Measurements from ENCODE around the gene GMPS. TPM values are rescaled to one million over a fixed set of nuclear protein-coding genes. Genes with fewer than 3 reads are reported as not detected.
"Not testable (repeated sequence)": the region's sequence is repeated elsewhere in the genome, so short reads cannot be mapped to it uniquely, and the experiment has no call there.

The GMPS gene
- total RNA-seq, 4 donors from 2014 or later: 3.0 to 45.2 (median 20.4) TPM

DNA sequence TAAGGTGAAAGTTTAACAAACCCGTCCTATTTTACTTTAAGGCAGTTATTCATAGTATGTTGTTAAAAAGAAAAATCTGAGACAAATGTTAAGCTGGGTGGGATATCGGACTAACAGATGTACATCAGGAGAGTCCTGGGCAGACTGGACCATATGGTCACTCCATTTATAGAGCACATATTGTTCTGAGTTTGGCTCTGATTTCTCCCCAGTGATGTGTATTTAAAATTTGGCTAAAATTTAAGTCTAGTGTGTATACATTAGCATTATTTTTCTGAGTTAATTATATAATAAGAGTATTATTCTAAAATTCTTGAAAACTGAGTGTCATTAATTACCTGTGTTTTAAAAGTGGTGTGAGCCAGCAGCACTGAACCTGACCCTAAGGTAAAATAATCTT lies 6.1 kb downstream of the GMPS start:
- no peak for TF ChIP-seq EP300 (IDR thresholded peaks at IDR 0.05; ENCODE audit: low read depth)
- TF ChIP-seq, protein P1, sequence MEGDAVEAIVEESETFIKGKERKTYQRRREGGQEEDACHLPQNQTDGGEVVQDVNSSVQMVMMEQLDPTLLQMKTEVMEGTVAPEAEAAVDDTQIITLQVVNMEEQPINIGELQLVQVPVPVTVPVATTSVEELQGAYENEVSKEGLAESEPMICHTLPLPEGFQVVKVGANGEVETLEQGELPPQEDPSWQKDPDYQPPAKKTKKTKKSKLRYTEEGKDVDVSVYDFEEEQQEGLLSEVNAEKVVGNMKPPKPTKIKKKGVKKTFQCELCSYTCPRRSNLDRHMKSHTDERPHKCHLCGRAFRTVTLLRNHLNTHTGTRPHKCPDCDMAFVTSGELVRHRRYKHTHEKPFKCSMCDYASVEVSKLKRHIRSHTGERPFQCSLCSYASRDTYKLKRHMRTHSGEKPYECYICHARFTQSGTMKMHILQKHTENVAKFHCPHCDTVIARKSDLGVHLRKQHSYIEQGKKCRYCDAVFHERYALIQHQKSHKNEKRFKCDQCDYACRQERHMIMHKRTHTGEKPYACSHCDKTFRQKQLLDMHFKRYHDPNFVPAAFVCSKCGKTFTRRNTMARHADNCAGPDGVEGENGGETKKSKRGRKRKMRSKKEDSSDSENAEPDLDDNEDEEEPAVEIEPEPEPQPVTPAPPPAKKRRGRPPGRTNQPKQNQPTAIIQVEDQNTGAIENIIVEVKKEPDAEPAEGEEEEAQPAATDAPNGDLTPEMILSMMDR (IDR thresholded peaks at IDR 0.05): no peak
- TF ChIP-seq POLR2AphosphoS5 (IDR thresholded peaks at IDR 0.05): no peak
- no peak for TF ChIP-seq POLR2A (IDR thresholded peaks at IDR 0.05)
- WGBS, 2 donors (ENCODE audit: low coverage in 1 of 2): 88 to 100% methylated on average over 2 of the region's 2 CpGs
- Histone ChIP-seq H3K9me3 (no peaks in the 10 kb centered on the region), H3K27ac (no peak overlapping the region), H3K4me1 (peaks cover 4 to 19% (median 14%) of the 10 kb centered on the region in 4 donors), H3K27me3 (no peaks in the 10 kb centered on the region), H3K4me3 (no peak overlapping the region), H3K36me3 (no peaks in the 10 kb centered on the region)
- DNase-seq: no peak
- in situ Hi-C loops (cut with MboI; ENCODE audit: low pct_ligation_motif_present in 1 of 4, low pct_unique_long_range_greater_than_20kb in 1 of 4, low sequenced_read_pairs in 3 of 4): no loop called here
- intact Hi-C loops (cut with DNase I; ENCODE audit: low total_unique reads): no loop called here

DNA sequence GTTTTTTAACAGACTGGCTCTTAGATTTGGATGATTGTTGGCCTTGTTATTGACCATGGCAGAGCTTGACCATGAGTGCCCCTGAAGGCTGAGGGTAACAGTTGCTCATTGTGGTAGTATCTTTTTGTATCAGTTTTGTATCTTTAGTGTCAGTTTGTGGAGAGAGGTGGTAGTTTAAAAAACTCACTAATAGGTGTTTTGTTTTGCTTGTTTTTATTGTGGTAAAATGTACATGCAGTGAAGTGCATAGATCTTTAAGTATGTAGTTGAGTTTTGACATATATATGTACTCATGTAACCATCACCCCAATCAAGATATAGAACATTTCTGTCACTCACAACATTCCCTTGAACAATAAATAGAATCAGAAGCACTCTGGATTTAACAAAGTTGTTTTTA lies 9.8 kb downstream of the GMPS start:
- Histone ChIP-seq H3K9me3 (no peaks in the 10 kb centered on the region), H3K27ac (no peak overlapping the region), H3K4me1 (peaks cover 0 to 10% (median 0%) of the 10 kb centered on the region in 4 donors), H3K27me3 (no peaks in the 10 kb centered on the region), H3K4me3 (no peak overlapping the region), H3K36me3 (no peaks in the 10 kb centered on the region)
- no peak for DNase-seq
- intact Hi-C loops (cut with DNase I; ENCODE audit: low total_unique reads) (no loop called here), in situ Hi-C loops (cut with MboI; ENCODE audit: low pct_ligation_motif_present in 1 of 4, low pct_unique_long_range_greater_than_20kb in 1 of 4, low sequenced_read_pairs in 3 of 4) (no loop called here)
- TF ChIP-seq POLR2AphosphoS5 (IDR thresholded peaks at IDR 0.05) (no peak), EP300 (IDR thresholded peaks at IDR 0.05; ENCODE audit: low read depth) (no peak), POLR2A (IDR thresholded peaks at IDR 0.05) (no peak)
- TF ChIP-seq, protein P1 (IDR thresholded peaks at IDR 0.05): no peak

DNA sequence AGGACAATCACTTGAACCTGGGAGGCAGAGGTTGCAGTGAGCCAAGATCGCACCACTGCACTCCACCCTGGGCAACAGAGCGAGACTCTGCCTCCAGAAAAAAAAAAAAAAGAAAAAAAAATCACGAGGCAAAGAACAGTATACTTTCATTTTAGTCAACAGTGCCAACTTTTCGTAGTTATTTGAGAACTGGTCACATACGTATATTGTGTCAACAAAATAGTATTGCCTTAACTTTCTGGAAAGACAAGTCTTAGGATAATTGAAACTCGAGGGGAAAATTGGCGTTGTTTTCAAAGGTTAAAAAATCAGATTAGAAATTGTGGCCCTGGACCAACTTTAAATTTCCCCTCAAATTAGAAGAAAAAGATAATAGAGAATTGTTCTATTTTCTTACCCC lies 13.8 kb downstream of the GMPS start:
- 54% methylated on average over 5 to 7 of the region's 7 CpGs for WGBS, 2 donors (ENCODE audit: low coverage in 1 of 2)
- H3K4me1 ChIP-seq: peaks cover 0 to 16% (median 0%) of the 10 kb centered on the region in 4 donors
- intact Hi-C loops (cut with DNase I; ENCODE audit: low total_unique reads) (no loop called here), in situ Hi-C loops (cut with MboI; ENCODE audit: low pct_ligation_motif_present in 1 of 4, low pct_unique_long_range_greater_than_20kb in 1 of 4, low sequenced_read_pairs in 3 of 4) (no loop called here)
- H3K36me3 ChIP-seq: no peaks in the 10 kb centered on the region
- TF ChIP-seq EP300 (IDR thresholded peaks at IDR 0.05; ENCODE audit: low read depth) (no peak), POLR2A (IDR thresholded peaks at IDR 0.05) (no peak), POLR2AphosphoS5 (IDR thresholded peaks at IDR 0.05) (no peak)
- TF ChIP-seq, protein P1 (IDR thresholded peaks at IDR 0.05): no peak
- H3K27me3 ChIP-seq: no peaks in the 10 kb centered on the region
- no peak overlapping the region for H3K27ac ChIP-seq
- no peak for DNase-seq
- H3K4me3 ChIP-seq: no peak overlapping the region
- H3K9me3 ChIP-seq: no peaks in the 10 kb centered on the region

DNA sequence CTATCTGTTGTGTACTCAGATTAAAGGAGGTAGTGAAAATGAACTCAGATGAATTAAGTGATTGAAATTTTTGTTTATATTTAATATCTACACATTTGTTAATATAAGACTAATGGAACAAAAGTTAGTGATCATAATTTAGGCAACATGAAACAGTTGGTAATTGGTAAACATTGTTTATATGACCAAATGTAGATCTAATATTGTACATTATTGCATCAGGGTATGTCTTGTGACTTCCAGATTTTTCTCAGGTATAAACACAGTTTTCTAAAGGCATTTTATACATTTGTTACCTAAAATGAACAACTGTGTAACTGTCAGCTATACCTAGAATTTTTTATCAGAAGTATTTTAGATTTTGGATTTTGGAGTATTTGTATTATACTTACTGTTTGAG lies 14.8 kb downstream of the GMPS start:
- H3K9me3 ChIP-seq: no peaks in the 10 kb centered on the region
- peaks cover 0 to 21% (median 4%) of the 10 kb centered on the region in 4 donors for H3K4me1 ChIP-seq
- no peak for DNase-seq
- no peak overlapping the region for H3K4me3 ChIP-seq
- no peak for TF ChIP-seq POLR2AphosphoS5 (IDR thresholded peaks at IDR 0.05)
- TF ChIP-seq, protein P1 (IDR thresholded peaks at IDR 0.05): no peak
- no peak for TF ChIP-seq EP300 (IDR thresholded peaks at IDR 0.05; ENCODE audit: low read depth)
- no peak for TF ChIP-seq POLR2A (IDR thresholded peaks at IDR 0.05)
- intact Hi-C loops (cut with DNase I; ENCODE audit: low total_unique reads) (no loop called here), in situ Hi-C loops (cut with MboI; ENCODE audit: low pct_ligation_motif_present in 1 of 4, low pct_unique_long_range_greater_than_20kb in 1 of 4, low sequenced_read_pairs in 3 of 4) (no loop called here)
- H3K36me3 ChIP-seq: no peaks in the 10 kb centered on the region
- no peak overlapping the region for H3K27ac ChIP-seq
- no peaks in the 10 kb centered on the region for H3K27me3 ChIP-seq

GRCh38 chr3:155886348-155886747 lies 15.9 kb downstream of the GMPS start:
- 91 to 93% methylated on average over 4 to 8 of the region's 8 CpGs for WGBS, 2 donors (ENCODE audit: low coverage in 1 of 2)
- H3K27me3 ChIP-seq; H3K27ac ChIP-seq; H3K9me3 ChIP-seq; H3K36me3 ChIP-seq; intact Hi-C loops (cut with DNase I; ENCODE audit: low total_unique reads); DNase-seq; H3K4me3 ChIP-seq; in situ Hi-C loops (cut with MboI; ENCODE audit: low pct_ligation_motif_present in 1 of 4, low pct_unique_long_range_greater_than_20kb in 1 of 4, low sequenced_read_pairs in 3 of 4): not testable (repeated sequence)
- H3K4me1 ChIP-seq: peaks cover 0 to 32% (median 10%) of the 10 kb centered on the region in 4 donors
